ENCODE data around the gene OR5L1. TPM values are rescaled to one million over a fixed set of nuclear protein-coding genes. Genes with fewer than 3 reads are reported as not detected.

Gene OR5L1
- total RNA-seq, 2 donors from 2014 or later: not detected

GRCh38 chr11:55849037-55849436 lies 37.9 kb downstream of the OR5L1 start:
- Histone ChIP-seq H3K9me3 (no peaks in the 10 kb centered on the region), H3K36me3 (no peaks in the 10 kb centered on the region), H3K4me1 (replicated peaks) (no peaks in the 10 kb centered on the region), H3K27me3 (replicated peaks; ENCODE audit: insufficient read depth) (no peaks in the 10 kb centered on the region), H3K27ac (no peak overlapping the region), H3K4me3 (no peak overlapping the region)
- intact Hi-C loops (cut with DNase I): no loop called here
- no peak for TF ChIP-seq POLR2AphosphoS5 (IDR thresholded peaks at IDR 0.05)
- no peak for TF ChIP-seq POLR2A (IDR thresholded peaks at IDR 0.05)
- TF ChIP-seq CTCF (IDR thresholded peaks at IDR 0.05): no peak
- DNase-seq (ENCODE audit: low spot score): no peak

GRCh38 chr11:55852141-55852540 lies 41.0 kb downstream of the OR5L1 start:
- Histone ChIP-seq H3K4me3 (no peak overlapping the region), H3K27me3 (replicated peaks; ENCODE audit: insufficient read depth) (no peaks in the 10 kb centered on the region), H3K4me1 (replicated peaks) (no peaks in the 10 kb centered on the region), H3K9me3 (no peaks in the 10 kb centered on the region), H3K36me3 (no peaks in the 10 kb centered on the region), H3K27ac (no peak overlapping the region)
- no peak for DNase-seq (ENCODE audit: low spot score)
- TF ChIP-seq POLR2AphosphoS5 (IDR thresholded peaks at IDR 0.05) (no peak), CTCF (IDR thresholded peaks at IDR 0.05) (no peak), POLR2A (IDR thresholded peaks at IDR 0.05) (no peak)
- WGBS: 73% methylated on average over 1 of the region's 1 CpG
- intact Hi-C loops (cut with DNase I): no loop called here

GRCh38 chr11:55854704-55855103 lies 43.5 kb downstream of the OR5L1 start:
- Histone ChIP-seq H3K4me3 (no peak overlapping the region), H3K9me3 (no peaks in the 10 kb centered on the region), H3K27ac (no peak overlapping the region), H3K27me3 (replicated peaks; ENCODE audit: insufficient read depth) (no peaks in the 10 kb centered on the region), H3K36me3 (no peaks in the 10 kb centered on the region), H3K4me1 (replicated peaks) (no peaks in the 10 kb centered on the region)
- TF ChIP-seq POLR2A (IDR thresholded peaks at IDR 0.05): no peak
- no peak for TF ChIP-seq CTCF (IDR thresholded peaks at IDR 0.05)
- no peak for TF ChIP-seq POLR2AphosphoS5 (IDR thresholded peaks at IDR 0.05)
- DNase-seq (ENCODE audit: low spot score): no peak
- intact Hi-C loops (cut with DNase I): no loop called here
- WGBS: 43% methylated on average over 1 of the region's 1 CpG

Other genes starting within 250 kb of the OR5L1 start
- not detected for gene OR4C16, start 239.2 kb upstream of the OR5L1 start, total RNA-seq
- not detected for gene OR4C11, start 203.7 kb upstream of the OR5L1 start, total RNA-seq
- gene OR4P4, start 176.3 kb upstream of the OR5L1 start, total RNA-seq: not detected
- gene OR4S2, start 163.0 kb upstream of the OR5L1 start, total RNA-seq: not detected
- not detected for gene OR4C6, start 149.2 kb upstream of the OR5L1 start, total RNA-seq
- not detected for gene OR5D13, start 37.9 kb upstream of the OR5L1 start, total RNA-seq
- not detected for gene OR5D14, start 15.8 kb upstream of the OR5L1 start, total RNA-seq
- gene OR5D18, start 8.3 kb downstream of the OR5L1 start, total RNA-seq: not detected
- not detected for gene OR5L2, start 15.9 kb downstream of the OR5L1 start, total RNA-seq
- gene OR5D16, start 27.4 kb downstream of the OR5L1 start, total RNA-seq: not detected
- gene TRIM51, start 71.9 kb downstream of the OR5L1 start, total RNA-seq: not detected
- not detected for gene OR5W2, start 103.2 kb downstream of the OR5L1 start, total RNA-seq
- not detected for gene OR5I1, start 125.0 kb downstream of the OR5L1 start, total RNA-seq
- not detected for gene OR10AG1, start 158.6 kb downstream of the OR5L1 start, total RNA-seq
- gene OR5F1, start 183.3 kb downstream of the OR5L1 start, total RNA-seq: not detected
- gene OR5AS1, start 216.3 kb downstream of the OR5L1 start, total RNA-seq: not detected

Data from prostate gland (tissue), 2 donors.